GM12875 (cell line): ENCODE data around the gene GNS.

ENCODE experiments used
- H3K4me3 ChIP-seq: one replicate; pipeline ENCODE4 v1.5.1; 2011; ENCODE audit warnings: low read depth, low read length, control low read depth
- TF ChIP-seq, protein P1 (sequence below): IDR thresholded peaks from 2 replicates; pipeline ENCODE4 v1.5.1; 2011; ENCODE audit warnings: low read depth, mild to moderate bottlenecking, control low read depth, inconsistent platforms, low read length, moderate library complexity, borderline replicate concordance; ENCODE audit not compliant: insufficient read depth

The GNS gene

DNA sequence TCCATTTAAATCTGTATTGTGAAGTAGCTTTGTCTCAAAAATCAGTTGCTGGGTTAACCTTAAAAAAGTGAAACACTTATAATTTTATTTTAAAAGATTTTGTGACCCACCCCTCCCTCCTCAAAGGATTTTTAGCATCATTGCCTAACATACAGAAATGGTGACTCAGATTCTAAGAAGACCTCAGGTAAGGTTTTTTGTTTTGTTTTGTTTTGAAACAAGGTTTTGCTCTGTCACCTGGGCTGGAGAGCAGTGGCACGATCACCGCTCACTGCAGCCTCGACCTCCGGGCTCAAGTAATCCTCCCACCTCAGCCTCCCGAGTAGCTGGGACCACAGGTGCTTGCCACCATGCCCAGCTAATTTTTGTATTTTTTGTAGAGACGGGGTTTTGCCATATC lies 74.2 kb downstream of the GNS start:
- TF ChIP-seq, protein P1, sequence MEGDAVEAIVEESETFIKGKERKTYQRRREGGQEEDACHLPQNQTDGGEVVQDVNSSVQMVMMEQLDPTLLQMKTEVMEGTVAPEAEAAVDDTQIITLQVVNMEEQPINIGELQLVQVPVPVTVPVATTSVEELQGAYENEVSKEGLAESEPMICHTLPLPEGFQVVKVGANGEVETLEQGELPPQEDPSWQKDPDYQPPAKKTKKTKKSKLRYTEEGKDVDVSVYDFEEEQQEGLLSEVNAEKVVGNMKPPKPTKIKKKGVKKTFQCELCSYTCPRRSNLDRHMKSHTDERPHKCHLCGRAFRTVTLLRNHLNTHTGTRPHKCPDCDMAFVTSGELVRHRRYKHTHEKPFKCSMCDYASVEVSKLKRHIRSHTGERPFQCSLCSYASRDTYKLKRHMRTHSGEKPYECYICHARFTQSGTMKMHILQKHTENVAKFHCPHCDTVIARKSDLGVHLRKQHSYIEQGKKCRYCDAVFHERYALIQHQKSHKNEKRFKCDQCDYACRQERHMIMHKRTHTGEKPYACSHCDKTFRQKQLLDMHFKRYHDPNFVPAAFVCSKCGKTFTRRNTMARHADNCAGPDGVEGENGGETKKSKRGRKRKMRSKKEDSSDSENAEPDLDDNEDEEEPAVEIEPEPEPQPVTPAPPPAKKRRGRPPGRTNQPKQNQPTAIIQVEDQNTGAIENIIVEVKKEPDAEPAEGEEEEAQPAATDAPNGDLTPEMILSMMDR: no peak
- no peak overlapping the region for H3K4me3 ChIP-seq

DNA sequence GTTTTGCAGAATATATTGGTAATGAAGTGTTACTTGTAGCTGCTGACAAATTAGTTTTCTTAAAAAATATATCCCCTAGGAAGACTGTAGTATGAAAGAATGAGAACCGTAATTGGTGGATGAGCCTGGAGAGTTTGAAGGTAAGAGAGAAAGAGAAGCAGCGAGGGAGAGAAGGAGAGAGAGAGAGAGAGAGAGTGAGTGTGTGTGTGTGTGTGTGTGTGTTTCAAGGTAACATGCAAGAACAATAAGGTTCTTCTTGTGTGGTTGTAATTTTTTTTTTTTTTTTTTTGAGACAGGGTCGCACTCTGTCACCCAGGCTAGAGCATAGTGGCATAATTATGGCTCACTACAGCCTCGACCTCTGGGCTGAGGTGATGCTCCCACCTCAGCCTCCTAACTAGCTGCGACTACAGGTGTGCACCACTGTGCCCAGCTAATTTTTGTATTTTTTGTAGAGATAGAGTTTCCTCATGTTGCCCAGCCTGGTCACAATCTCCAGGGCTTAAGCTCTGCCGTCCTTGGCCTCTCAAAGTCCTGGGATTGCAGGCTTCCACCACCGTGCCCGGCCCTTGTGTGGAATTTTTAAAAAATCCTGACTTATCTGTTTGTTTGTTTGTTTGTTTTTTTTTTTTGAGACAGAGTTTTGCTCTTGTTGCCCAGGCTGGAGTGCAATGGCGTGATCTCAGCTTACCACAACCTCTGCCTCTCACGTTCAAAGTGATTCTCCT lies 75.2 kb downstream of the GNS start:
- TF ChIP-seq, protein P1: no peak
- no peak overlapping the region for H3K4me3 ChIP-seq

DNA sequence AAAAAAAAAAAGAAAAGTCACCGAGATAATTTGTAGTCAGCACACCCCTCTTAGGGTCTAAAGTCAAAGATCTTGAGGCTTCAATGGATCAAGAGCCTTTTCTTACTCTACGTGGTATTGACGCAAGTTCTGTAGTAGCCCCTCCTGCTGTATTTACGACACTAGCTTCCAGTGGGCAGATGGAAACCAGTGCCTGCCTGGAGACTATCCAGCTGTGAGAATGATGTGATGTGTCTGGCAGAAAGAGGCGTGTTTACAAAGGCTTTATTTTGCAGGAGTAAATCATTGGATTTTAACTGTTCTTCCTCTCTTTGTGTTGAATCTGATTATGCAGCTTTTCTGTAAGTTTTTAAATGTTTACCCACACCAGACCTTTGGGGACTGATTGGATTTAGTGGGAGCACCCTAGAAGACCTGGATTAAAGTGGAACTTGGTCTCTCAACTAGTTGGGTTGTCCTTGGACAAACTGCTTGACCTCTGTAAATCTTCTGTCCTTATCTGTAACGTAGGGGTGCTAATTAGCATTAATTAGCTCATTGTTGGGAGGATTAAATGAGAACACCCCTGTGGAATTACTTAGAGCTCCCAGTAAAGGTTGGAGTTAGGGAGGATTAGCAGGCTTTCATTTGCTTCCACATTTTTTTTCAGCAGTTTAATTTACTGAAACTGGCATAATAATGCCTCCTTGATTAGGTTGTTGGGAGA lies 76.5 kb downstream of the GNS start:
- H3K4me3 ChIP-seq: no peak overlapping the region

DNA sequence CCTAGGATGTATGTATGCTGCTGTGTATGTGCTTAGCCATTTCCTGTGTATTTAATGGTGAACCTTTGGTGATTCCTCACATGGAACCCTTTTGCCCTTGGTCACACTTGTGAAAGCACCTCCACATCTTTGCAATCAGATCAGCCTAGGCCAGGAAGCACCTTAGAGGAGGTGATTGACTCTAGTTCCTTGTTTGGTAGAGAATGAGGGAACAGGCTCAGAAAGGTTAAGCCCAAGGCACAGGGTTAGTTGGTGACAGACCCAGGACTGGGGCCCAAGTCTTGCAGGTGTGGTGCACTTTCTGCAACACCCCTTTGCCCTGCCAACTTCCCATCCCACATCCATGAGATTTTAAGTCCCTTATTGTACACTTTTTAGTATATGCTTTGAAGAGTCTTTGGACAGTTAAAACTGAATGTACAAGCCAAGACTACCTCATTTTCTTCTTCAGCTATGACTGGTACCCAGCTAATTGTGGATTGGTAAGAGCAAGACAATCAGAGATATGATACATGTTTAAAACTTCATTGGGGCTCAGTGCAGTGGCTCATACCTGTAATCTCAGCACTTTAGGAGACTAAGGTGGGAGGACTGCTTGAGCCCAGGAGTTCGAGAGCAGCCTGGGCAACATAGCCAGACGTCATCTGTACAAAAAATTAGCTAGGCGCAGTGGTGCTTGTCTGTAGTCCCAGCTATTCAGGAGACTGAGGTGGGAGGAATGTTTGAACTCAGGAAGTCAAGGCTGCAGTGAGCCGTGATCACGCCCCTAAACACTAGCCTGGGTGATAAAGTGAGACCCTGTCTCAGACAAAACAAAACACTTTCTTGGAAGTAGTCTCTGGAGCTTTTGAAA lies 77.8 kb downstream of the GNS start:
- H3K4me3 ChIP-seq: no peak overlapping the region
- TF ChIP-seq, protein P1: no peak

More for the DNA sequence above, 76.5 kb downstream of the GNS start:
- TF ChIP-seq, protein P1: no peak

DNA sequence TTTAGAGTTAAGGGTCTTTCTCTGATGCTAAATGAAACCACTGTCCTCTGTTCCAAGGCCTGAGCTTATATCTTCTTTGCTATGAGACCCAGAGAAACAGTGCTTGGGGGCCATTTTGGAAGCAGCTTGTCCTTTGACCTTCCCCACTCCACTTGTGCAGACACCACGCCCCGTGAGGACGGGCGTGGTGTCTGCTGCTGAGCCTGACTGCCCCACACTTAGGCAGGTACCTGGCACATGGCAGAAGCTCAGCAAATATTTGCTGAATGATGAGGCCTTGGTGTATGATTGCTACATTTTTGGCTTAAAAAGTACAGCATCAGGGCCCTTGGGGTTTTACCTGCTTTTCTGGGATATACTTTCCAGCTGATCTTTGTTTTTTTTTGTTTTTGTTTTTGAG lies 79.0 kb downstream of the GNS start:
- TF ChIP-seq, protein P1: no peak
- H3K4me3 ChIP-seq: no peak overlapping the region

DNA sequence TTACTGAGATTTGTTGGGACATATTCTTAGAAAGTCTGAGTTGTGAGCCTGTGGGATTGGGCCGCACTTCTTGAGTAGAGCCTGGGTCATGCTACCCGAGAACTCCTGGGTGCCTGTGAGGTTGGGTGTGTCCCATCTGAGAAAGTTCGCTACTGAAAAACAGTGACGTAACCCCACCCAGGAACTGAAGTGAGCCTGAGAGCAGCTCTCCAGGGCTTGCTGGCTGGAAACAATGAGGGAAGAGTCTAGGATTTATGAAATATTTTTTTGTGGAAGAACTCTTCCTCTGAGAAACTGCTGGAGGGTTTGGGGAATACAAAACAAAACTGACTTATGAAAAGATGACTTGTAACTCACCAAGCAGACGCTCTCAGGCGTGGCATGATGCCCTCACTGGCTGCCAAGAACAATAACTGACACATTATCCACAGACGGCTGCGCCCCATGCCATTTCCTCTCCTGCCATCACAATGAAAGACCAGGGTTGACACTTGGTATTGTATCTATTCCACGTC lies 79.7 kb downstream of the GNS start:
- H3K4me3 ChIP-seq: no peak overlapping the region
- TF ChIP-seq, protein P1: no peak
